Stimulated activated CD4-positive, alpha-beta T cell treated with anti-CD3 and anti-CD28 coated beads, Interleukin-15, amount 100 ng/mL, for 24 hours (primary cell): ENCODE results near the gene CHST7.
"Not testable (repeated sequence)": the region's sequence is repeated elsewhere in the genome, so short reads cannot be mapped to it uniquely, and the experiment has no call there.

Source experiments
- DNase-seq: peaks from one replicate; pipeline ENCODE4 v3.0.0-alpha.2; 2020

CHST7 gene

GRCh38 chrX:46573331-46573891, at the start of gene CHST7:
CHST7 (plus strand) TSS chrX:46573765; CDS start chrX:46573932, 167 bp downstream.
- peak; percentile 73 for DNase-seq

GRCh38 chrX:46528640-46529039, 44.9 kb upstream of the CHST7 start:
- DNase-seq = not testable (repeated sequence)

GRCh38 chrX:46529740-46530403, 43.7 kb upstream of the CHST7 start:
- DNase-seq = not testable (repeated sequence)

- DNase-seq = not testable (repeated sequence)
Observed at GRCh38 chrX:46530404-46530908, 43.1 kb upstream of the CHST7 start.

GRCh38 chrX:46531442-46531841, 42.1 kb upstream of the CHST7 start:
- DNase-seq = no peak

- no peak for DNase-seq
Observed at GRCh38 chrX:46543441-46543840, 30.1 kb upstream of the CHST7 start.

- not testable (repeated sequence) for DNase-seq
Observed at GRCh38 chrX:46544527-46544926, 29.0 kb upstream of the CHST7 start.

- peak; percentile 94 for DNase-seq
Observed at GRCh38 chrX:46545111-46546005, 28.2 kb upstream of the CHST7 start, which contains the start of gene ZNF674. ZNF674 (minus strand) TSS chrX:46545421; CDS start chrX:46542087, 3,334 bp downstream.

- no peak for DNase-seq
Observed at GRCh38 chrX:46547857-46548256, 25.7 kb upstream of the CHST7 start.

- DNase-seq = no peak
Observed at GRCh38 chrX:46549914-46550313, 23.7 kb upstream of the CHST7 start.

GRCh38 chrX:46551494-46552128, 22.0 kb upstream of the CHST7 start:
- no peak for DNase-seq

- no peak for DNase-seq
Observed at GRCh38 chrX:46553935-46554334, 19.6 kb upstream of the CHST7 start.

GRCh38 chrX:46554942-46555341, 18.6 kb upstream of the CHST7 start:
- no peak for DNase-seq

- DNase-seq = no peak
Observed at GRCh38 chrX:46559062-46559461, 14.5 kb upstream of the CHST7 start.

- no peak for DNase-seq
Observed at GRCh38 chrX:46561824-46562657, 11.5 kb upstream of the CHST7 start.

GRCh38 chrX:46567388-46567787, 6.2 kb upstream of the CHST7 start:
- DNase-seq = no peak

- DNase-seq = no peak
Observed at GRCh38 chrX:46569621-46570020, 3.9 kb upstream of the CHST7 start.

GRCh38 chrX:46571423-46572339, 1.9 kb upstream of the CHST7 start:
- no peak for DNase-seq

GRCh38 chrX:46572340-46572936, 1.1 kb upstream of the CHST7 start:
- DNase-seq = peak; percentile 57
